ENCODE results near the gene POLR2L.

The POLR2L gene

GRCh38 chr11:842370-843002, at the start of gene POLR2L, which contains the start of gene TSPAN4:
TSS of gene POLR2L (minus strand) at chr11:842529. CDS start at chr11:842508, 21 bp downstream.
TSS of gene TSPAN4 (plus strand) at chr11:842852. CDS start at chr11:850305, 7,453 bp downstream.
- peak; percentile 71 to 88 for DNase-seq

- DNase-seq: no peak
These were observed 48.6 kb upstream of the POLR2L start for GRCh38 chr11:890794-891540.

- no peak for DNase-seq
These were observed 47.6 kb upstream of the POLR2L start for GRCh38 chr11:889687-890475.

GRCh38 chr11:889257-889656, 46.9 kb upstream of the POLR2L start:
- no peak for DNase-seq

- no peak for DNase-seq
These were observed 46.2 kb upstream of the POLR2L start for GRCh38 chr11:888310-889212.

GRCh38 chr11:887589-887988, 45.3 kb upstream of the POLR2L start:
- no peak for DNase-seq

- no peak for DNase-seq
These were observed 44.2 kb upstream of the POLR2L start for GRCh38 chr11:886568-886967.

- no peak for DNase-seq
These were observed 42.3 kb upstream of the POLR2L start for GRCh38 chr11:884578-885070.

GRCh38 chr11:883527-883926, 41.2 kb upstream of the POLR2L start:
- DNase-seq: no peak

- DNase-seq: no peak
These were observed 40.3 kb upstream of the POLR2L start for GRCh38 chr11:882596-882995.

GRCh38 chr11:880447-880846, 38.1 kb upstream of the POLR2L start:
- DNase-seq: no peak

- DNase-seq: peak in 1 of 2 donors; percentile 14
These were observed 35.2 kb upstream of the POLR2L start for GRCh38 chr11:877565-877964.

- DNase-seq: no peak
These were observed 34.2 kb upstream of the POLR2L start for GRCh38 chr11:876545-876944.

- DNase-seq: no peak
These were observed 33.5 kb upstream of the POLR2L start for GRCh38 chr11:875769-876301.

GRCh38 chr11:875203-875602, 32.9 kb upstream of the POLR2L start:
- DNase-seq: no peak

- no peak for DNase-seq
These were observed 31.4 kb upstream of the POLR2L start for GRCh38 chr11:873706-874105.

GRCh38 chr11:872799-873198, 30.5 kb upstream of the POLR2L start:
- DNase-seq: no peak

GRCh38 chr11:871472-871871, 29.1 kb upstream of the POLR2L start:
- no peak for DNase-seq

GRCh38 chr11:870418-870817, 28.1 kb upstream of the POLR2L start:
- DNase-seq: no peak

GRCh38 chr11:870127-870413, 27.7 kb upstream of the POLR2L start:
- DNase-seq: no peak

GRCh38 chr11:869399-870126, 27.2 kb upstream of the POLR2L start:
- DNase-seq: no peak

GRCh38 chr11:868802-869201, 26.5 kb upstream of the POLR2L start:
- DNase-seq: no peak
